NCI-H748 (cell line): Measurements from ENCODE around the gene ZSWIM7.
A peak's percentile ranks its signal among the peaks of the same experiment; 100 is the strongest.

Experiments
- DNase-seq: peaks from one replicate; lab custom pipeline; 2025; ENCODE audit not compliant: unreplicated experiment; lab: John Stamatoyannopoulos, UW

The ZSWIM7 gene

DNA sequence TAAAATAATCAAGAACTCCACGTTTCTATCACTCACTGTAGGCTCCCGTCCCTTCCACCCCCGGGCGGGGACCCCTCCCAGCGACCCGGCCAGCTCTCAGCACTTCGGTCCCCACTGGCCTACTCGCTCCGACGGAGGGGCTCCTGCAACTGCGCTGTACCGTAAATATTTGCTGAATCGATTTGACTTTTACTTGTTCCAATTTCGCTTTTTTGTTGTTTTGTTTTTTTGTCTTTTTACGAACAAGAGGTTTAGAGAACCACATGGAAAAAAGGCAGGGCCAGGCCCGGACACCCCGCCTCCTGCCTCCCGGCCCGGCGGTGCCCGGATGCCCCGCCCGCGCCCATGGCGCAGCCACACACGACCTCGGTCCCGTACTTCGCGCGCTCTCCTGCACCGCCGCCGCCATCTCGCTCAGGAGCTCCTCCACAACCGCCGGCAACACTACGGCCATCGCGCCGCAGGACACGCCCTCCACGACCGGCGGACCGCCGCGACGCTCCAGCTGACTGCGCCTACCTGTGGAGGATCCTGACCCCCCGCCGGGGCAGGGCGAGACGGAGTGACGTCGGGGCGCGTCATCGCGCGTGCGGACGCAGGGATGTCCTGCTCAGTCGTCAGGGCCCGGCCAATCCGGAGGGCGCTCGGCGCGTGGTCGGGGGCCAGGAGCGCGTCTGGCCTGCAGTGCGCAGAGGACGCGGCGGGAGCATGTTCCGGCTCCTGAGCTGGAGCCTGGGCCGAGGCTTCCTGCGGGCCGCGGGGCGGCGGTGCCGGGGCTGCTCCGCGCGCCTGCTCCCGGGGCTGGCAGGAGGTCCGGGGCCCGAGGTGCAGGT, at the start of gene ZSWIM7, which contains the start of gene TTC19:
ZSWIM7 (minus strand) TSS at position 564 of the 833 bp plus-strand sequence; CDS start at position 454, 110 bp downstream.
TTC19 (plus strand) TSS at position 684 of the 833 bp plus-strand sequence; CDS start at position 709, 25 bp downstream.
- DNase-seq, result peak; percentile 99

GRCh38 chr17:16048811-16049449, 49.4 kb upstream of the ZSWIM7 start:
- DNase-seq, result no peak

- no peak for DNase-seq
Measured at GRCh38 chr17:16046966-16047365, 47.5 kb upstream of the ZSWIM7 start.

DNA sequence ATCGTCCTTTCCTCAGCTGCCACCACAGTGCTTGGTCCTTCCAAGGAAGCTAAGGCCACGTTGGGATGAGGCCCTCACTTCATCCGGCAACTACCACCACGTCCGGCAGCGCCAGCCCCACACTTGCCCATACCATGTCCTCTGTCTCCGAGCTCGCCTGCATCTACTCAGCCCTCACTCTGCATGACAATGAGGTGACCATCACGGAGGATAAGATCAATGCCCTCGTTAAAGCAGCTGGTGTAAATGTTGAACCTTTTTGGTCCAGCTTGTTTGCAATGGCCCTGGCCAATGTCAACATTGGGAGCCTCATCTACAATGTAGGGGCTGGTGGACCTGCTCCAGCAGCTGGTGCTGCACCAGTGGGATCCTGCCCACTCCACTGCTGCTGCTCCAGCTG, 45.0 kb upstream of the ZSWIM7 start:
- DNase-seq, result no peak

DNA sequence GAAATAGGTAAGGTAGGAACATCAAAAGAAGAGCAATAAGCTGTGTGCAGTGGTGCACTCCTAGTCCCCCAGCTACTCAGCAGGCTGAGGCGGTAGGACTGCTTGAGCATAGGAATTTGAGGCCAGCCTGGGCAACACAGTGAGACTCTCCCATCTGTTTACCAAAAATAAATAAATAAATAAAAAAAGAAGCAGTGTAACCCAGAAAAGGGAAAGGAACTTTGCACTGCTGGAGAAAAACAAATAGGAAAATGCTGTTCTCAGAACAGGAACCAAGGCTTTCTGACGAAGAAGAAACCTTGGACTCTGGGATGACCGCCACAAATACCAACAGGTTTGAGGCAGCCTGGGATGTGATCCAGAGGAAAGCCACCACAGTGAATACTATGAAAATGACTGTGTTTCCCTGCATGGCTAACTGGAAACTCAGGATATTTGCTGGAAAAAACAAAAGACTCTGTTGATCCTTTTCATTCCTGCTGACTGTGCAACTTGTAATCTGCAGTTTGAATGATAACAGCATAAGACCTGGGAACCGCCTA, 41.3 kb upstream of the ZSWIM7 start:
- no peak for DNase-seq

DNA sequence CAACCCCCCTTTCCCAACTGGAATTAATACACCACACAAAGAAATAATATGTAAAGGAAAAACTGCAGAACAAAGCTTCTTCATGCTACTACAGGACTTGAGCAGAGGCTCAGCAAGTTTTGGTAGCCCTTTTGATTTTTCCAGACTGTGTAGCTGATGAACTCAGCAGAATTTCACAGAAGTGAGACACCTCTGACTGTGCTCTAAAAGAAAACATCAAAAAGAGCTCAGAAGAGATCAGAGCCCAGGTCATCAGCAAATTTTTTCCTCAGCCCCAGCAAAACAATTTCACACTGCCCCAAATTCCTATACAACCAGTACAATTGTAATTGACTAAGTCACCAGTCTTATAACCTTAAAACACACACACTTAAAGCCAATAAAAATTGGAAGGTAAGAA, 38.1 kb upstream of the ZSWIM7 start:
- DNase-seq, result no peak

DNA sequence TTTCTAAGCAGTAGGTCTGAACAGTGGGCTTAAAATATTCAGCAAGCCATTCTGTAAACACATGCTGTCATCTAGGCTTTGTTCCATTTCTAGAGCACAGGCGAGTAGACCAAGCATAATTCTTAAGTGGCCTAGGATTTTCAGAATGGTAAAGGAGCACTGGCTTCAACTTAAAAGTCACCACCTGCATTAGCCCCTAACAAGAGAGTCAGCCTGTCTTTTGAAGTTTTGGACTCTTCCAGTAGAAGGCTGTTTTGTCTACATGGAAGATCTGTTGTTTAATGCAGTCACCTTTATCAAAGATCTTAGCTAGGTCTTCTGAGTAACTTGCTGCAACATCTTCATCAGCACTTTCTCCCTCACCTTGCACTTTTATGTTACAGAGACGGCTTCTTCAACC, 36.8 kb upstream of the ZSWIM7 start:
- DNase-seq, result no peak

DNA sequence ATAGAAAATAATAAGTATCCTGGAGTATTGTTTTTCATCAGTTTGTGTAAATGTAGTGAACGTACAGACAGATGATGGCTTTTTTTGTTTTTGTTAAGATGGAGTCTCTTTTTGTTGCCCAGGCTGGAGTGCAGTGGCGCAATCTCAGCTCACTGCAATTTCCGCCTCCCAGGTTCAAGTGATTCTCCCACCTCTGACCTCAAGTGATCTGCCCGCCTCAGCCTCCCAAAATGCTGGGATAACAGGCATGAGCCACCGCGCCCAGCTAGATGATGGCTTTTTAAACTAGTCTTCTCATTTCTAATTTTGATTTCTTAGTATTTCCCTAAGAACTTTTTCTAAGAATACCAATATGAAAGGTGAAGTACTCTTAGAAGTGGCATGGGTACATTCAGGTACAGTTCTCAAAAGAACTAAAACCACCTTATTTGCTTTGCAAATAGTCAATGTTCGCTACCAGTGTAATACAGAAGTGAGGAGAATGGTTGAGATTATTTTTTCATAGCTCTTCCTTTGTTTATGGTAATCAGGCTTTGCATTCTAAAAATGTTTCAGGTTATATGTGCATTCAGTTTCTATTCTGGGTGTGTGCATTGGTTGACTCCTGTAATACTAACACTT, 34.3 kb upstream of the ZSWIM7 start:
- DNase-seq, result no peak

DNA sequence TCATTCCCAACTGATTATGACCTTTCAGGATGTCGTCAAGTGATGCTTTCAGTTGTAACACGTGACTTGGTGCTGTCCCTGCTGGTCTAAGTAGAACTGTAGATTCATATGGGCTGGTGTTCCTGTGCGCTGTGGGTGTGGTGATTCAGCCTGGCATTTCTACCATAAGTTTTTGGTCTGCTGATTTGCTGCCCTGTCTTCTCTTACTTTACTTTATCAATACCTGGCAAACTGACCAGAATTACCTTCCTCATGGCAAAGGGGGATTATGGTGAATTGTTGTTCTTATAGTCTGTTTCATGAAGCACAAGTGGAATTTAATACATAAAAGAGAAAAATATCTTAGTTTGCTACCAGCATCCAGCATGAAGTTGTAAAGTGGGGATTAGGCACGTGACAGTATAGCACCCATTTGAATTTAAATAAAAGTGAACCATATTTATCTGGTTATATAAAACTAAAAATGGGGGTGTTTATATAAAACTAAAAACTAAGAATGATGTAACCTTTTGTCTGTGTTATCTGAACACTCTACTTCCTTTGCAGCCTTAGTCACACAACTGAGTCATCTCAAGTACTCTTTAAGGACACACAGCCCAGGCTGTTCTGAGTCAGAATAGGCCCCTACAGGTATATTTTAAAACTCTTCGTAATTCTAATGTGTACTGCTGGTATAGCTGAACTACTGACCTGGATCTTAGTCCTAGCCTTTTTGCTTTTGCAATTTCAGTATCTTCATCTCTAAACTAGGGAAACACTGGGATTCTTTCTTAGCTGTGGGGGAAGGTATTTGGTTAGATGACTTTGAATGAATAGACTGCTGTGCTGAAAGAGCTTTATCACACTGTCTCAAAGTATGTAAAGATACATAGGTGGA, 28.4 kb upstream of the ZSWIM7 start:
- no peak for DNase-seq

DNA sequence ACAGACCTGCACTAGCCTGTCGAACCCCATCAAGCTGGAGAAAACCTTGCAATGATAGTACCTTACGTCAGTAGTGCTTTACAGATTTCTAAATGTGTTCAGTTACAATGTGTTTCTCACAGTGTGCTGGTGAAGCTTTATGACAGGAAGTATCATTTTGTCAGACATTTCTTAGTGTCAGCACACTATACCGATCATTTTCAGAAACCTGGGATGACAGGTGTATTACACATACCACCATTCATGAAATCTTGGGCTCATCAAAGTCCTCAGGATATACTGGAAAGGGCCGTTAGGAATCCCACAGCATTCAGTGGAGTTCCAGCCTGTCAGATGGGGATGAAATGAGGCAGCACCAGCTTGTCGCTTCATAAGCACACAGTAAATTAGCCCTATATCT, 27.4 kb upstream of the ZSWIM7 start:
- DNase-seq, result no peak

DNA sequence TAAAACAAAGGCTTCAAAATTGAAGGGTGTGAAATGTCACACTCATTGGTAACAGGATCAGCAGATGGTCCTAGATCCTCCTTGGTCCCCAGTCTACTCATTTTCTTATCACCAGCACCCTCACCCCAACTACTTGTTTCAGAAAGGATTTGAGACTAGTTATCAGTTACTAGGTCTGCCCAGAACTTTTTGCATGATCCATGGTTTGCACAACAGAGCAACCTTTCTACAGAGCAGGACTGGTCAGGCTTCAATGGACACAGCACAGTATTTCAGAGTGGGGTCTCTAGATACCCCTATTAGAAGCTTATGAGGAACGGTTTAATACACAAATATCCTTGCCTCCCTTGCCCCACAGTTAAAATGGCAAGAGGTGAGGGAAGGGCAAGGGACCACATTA, 25.7 kb upstream of the ZSWIM7 start:
- DNase-seq, result no peak

DNA sequence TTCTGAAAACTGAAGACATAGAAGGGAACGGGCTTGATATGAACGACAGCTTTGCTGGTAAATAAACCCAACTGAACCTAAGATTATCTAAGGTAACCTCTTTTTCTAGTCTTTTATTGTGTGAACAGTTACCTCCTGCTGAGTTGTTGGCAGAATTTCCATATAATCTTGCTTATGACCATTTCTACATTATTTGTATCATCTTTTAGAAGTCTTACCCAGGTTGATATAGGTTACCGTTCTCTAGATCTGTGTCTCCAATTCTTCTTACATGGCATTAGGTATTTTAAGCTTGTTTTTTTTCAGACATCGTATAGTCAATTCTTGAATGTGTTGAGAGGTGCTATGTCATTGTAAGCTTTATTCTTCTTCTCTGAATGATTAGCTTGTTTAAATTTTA, 24.4 kb upstream of the ZSWIM7 start:
- DNase-seq, result no peak

- no peak for DNase-seq
Measured at GRCh38 chr17:16019347-16019746, 19.8 kb upstream of the ZSWIM7 start.

- DNase-seq, result peak; percentile 18
Measured at GRCh38 chr17:16013943-16014407, 14.5 kb upstream of the ZSWIM7 start.

- no peak for DNase-seq
Measured at GRCh38 chr17:16007439-16007838, 7.9 kb upstream of the ZSWIM7 start.

DNA sequence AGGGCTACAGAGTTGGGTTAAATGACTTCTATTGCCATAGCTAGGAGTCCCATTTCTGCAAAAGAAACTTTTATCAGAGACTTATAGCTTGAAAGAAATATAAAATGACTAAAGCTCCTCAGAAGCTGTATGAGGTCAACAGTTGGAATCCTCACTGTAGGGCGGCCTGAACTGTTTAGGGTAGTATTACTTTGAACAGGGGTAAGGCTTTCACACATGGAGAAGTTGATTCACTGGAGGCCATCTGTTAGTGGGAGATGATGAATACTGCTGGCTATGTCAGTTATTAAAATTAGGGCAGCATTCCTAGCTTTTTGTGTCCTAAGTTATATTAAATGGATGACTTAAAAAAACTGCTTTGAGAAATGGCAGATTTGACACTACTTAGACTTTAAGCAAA, 6.1 kb upstream of the ZSWIM7 start:
- DNase-seq, result no peak

DNA sequence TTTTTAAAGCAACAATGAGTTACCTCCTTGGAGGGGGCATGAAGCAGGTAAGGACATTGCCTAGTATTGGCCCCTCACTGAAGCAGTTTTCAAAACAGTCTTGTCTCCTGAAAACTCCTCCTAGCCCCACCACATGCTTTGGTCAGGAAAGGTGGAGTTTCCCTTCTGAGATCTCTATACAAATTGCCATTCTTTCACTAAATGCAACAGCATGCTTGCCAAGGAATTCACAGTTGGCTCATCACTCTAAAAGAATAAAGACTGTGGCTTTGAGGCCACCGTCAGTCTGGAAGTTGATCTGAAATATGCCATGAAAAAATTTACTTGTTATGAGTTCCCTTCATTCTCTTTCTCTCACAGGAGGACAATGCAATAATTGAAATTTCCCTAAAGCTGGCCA, 4.3 kb upstream of the ZSWIM7 start:
- DNase-seq, result no peak

DNA sequence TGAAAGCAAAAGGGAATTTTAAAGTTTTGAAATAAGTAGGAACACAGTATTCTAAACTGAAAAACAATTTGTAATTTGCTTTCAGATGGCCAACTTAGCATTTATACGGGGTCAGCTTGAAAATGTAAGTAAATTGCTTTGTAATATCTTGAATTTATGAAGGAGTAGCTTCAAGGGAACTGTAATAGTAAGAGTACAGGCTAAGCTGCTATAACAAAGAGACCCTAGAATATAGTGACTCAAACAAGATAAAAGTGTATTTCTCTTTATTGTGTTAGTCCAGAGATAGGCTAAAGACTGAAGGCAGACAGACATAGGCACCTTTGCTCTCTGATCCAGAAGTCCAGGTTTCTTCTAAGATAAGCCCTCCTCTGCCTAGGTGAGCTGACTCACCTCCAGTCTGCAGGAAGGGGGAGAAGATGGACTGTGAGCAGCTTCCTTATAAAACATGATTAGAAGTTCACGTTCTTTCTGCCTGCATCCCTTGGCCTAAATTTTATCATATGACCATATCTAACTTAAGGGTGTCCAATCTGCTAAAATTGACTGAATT, 3.3 kb upstream of the ZSWIM7 start:
- DNase-seq, result no peak

DNA sequence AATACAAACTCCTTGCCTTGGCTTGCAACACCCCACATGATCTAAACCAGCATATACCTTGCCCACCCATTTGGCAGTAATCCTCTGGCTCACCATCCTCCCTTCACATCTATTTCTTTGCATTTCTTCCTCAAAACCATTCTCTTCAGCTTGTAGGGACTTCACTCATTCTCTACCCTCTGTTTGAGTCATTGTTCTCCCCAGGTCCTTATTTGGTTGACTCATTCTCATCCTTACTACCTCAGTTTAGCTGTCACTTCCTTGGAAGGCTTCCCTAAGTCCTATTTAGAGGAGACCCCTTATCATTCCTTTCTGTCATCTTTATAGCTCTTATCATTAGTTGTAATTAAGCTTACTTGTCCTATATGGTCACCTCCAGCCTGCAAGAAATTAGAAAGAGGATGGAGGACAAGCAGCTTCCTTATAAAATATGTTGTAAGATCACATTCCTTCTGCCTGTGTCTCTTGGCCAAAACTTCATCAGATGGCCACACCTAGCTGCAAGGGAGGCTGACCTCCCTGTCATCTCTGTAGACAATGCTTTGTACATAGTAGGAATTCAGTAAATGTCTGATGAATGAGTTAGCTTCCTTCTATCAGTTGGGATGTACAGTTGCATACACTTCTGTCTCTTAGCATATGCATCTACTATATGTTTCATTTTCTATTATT, 1.9 kb upstream of the ZSWIM7 start:
- DNase-seq, result no peak
